Activated CD4-positive, alpha-beta T cell treated with anti-CD3 and anti-CD28 coated beads, Interleukin-2, Interleukin-4, amounts not matched to agents 100 ng/mL and 50 ng/mL, durations not matched to agents 16 hours and 8 hours (primary cell): ENCODE results near the gene TMEM87B.
A peak's percentile ranks its signal among the peaks of the same experiment; 100 is the strongest.
"Not testable (repeated sequence)": the region's sequence is repeated elsewhere in the genome, so short reads cannot be mapped to it uniquely, and the experiment has no call there.

Source experiments
- DNase-seq: peaks from one replicate; pipeline ENCODE4 v3.0.0-alpha.2; 2020; ENCODE audit warnings: low spot score

The TMEM87B gene

DNA sequence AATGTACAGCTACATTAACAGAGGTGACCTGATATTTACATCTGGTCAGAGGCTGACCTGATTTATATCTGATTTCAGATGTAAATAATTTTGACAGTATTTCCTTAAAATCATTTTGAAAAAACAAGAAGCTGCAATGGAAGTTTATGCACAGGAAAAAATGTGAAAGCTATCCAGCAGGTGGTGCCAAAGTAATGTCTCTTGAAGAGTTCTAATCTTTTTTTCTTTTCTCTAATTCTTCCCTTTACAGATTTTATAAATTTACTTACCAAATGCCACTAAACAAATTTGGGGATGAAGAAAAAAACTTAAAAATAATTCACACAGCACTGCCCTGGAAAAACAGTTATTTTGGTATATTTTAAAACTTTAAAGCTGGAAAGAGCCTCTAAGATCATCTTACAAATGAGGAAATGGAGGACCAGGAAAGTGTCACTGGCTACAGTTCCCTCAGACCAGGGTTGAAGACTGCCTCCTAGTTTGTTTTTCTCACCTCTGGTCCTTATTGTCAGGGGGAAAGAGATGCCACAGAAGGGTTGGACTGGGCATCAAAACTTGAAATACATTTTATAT, 66.7 kb downstream of the TMEM87B start:
- DNase-seq: peak; percentile 42

DNA sequence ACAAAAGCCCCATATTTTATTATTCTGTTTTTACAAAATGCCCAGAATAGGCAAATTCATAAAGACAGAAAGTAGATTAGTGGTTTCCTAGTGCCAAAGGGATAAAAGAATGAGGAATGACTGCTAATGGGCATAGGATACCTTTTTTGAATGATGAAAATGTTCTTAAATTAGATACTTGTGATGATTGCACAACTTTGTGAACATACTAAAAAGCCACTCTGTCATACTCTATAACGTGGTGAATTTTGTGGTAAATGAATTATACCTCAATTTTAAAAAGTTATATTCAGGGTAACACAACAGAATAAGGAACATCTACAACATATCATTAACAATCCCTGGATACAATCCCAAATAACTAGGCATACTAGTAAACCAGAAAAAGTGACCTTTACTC, 74.0 kb downstream of the TMEM87B start:
- DNase-seq: no peak

- no peak for DNase-seq
These were observed 78.3 kb downstream of the TMEM87B start for GRCh38 chr2:112133344-112133743.

GRCh38 chr2:112134120-112134519, 79.1 kb downstream of the TMEM87B start:
- DNase-seq: no peak

DNA sequence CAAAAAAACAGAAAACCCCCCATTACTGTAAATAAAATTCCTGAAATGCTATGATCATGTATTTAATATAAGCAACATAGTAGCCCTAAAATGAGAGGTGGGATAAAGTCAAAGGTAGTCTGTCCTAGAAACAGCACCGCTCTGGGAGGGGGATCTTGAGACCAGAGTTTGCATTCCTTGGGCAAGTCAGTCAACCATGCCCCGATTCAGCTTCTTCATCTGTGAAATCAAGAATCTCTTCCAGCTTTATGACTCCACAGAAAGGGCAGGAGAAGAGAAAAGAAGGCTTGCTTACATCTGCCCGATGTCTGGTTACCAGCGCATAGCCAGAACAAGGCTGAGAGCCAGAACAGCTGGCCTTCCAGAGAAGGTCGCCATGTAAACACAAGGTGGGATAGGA, 81.0 kb downstream of the TMEM87B start:
- DNase-seq: no peak

DNA sequence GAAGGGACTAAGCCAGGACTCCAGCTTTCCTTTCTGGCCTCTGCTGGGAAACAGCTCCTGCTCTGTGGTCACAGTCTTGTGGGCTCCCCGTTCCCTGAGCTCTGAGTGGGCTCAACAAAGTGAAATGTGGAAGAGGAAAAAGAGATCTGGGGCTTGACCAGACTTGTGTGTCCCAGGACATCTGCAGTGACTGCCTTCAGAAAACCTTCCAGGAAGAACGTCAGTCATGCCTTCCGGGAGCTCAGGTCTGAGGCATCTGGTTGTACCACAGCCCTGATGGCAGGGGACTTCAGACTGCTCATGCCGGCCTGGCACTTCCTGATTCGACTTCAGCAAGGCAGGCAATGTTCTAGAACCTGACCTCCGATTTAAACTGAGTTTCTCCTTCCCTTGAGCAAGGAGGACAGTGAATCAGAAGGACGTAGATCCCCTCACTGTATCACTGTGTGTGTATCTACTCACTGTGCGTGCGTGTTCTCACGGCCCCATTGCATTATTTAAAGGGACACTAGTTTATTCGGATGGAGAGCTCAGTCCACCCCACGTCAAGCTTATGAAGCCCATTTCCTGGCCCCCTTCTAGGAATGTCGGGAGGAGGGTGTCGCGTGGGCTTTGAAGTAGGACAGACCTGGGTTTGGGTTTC, 82.6 kb downstream of the TMEM87B start:
- no peak for DNase-seq

DNA sequence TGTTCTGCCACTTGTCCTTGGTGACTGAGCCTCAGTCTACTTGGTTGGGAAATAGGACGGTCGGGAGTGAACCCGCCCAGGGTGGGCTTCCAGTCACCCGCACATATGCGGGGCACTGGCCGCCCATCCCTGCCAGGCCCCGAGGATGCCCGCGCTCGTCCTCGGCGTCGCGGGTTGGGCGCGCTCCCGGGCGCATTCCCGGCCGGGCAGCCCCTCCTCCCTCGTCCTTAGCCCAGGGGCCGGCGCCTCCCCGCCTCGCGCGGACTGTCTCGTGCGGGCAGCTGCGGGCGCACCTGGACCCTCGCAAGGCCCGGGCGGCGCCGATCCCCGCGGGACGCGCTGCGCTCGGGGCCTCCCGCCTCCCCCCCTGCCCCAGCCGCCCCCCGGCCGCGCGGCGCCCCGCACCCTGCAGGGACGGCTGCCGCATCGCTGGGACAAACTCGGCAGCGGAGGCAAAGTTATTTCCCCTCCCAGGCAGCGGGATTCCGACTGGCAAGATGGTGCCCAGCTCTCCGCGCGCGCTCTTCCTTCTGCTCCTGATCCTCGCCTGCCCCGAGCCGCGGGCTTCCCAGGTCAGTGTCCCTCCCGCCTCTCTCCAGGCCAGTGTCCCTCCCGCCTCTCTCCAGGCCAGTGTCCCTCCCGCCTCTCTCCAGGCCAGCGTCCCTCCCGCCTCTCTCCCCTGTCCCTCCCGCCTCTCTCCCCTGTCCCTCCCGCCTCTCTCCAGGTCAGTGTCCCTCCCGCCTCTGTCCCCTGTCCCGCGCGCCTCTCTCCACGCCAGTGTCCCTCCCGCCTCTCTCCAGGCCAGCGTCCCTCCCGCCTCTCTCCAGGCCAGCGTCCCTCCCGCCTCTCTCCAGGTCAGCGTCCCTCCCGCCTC, 83.3 kb downstream of the TMEM87B start, which contains the start of gene FBLN7:
Gene FBLN7 (plus strand): TSS at position 227 of the 874 bp plus-strand sequence. CDS start 271 bp downstream, at position 498.
- DNase-seq: no peak

GRCh38 chr2:112139033-112139614, 84.1 kb downstream of the TMEM87B start:
- DNase-seq: not testable (repeated sequence)

DNA sequence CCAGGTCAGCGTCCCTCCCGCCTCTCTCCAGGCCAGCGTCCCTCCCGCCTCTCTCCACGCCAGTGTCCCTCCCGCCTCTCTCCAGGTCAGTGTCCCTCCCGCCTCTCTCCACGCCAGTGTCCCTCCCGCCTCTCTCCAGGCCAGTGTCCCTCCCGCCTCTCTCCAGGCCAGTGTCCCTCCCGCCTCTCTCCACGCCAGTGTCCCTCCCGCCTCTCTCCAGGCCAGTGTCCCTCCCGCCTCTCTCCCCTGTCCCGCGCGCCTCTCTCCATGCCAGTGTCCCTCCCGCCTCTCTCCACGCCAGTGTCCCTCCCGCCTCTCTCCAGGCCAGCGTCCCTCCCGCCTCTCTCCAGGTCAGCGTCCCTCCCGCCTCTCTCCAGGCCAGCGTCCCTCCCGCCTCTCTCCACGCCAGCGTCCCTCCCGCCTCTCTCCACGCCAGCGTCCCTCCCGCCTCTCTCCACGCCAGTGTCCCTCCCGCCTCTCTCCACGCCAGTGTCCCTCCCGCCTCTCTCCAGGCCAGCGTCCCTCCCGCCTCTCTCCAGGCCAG, 84.7 kb downstream of the TMEM87B start:
- DNase-seq: not testable (repeated sequence)

GRCh38 chr2:112140205-112140802, 85.2 kb downstream of the TMEM87B start:
- DNase-seq: no peak

- DNase-seq: no peak
These were observed 86.0 kb downstream of the TMEM87B start for GRCh38 chr2:112140899-112141625.

GRCh38 chr2:112141626-112142007, 86.5 kb downstream of the TMEM87B start:
- DNase-seq: no peak

DNA sequence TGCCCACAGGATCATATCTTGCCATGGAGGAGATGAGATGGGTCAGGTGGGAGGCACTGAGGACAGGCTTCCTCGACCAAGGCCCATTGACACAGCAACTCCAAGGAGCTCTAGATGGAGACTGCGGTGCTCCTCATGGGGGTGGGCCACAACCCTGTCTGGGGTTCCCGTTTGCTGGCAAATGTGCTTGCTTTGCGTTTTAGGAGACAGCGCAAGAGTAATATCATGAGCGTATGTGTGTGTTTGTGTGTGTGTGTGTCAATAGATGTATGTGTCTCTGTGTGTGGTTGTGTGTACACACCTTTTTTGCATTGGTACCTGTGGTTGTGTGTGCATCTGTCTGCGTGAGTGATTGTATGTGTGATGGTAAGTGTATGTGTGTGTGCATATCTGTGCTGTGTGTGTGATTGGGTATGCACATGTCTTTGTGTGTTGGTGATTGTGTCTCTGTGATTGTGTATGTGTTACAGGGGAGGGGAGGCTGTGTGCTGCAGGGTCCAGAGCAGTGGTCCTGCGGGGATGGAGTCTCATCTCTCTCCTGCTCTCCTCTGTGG, 87.5 kb downstream of the TMEM87B start:
- DNase-seq: no peak

DNA sequence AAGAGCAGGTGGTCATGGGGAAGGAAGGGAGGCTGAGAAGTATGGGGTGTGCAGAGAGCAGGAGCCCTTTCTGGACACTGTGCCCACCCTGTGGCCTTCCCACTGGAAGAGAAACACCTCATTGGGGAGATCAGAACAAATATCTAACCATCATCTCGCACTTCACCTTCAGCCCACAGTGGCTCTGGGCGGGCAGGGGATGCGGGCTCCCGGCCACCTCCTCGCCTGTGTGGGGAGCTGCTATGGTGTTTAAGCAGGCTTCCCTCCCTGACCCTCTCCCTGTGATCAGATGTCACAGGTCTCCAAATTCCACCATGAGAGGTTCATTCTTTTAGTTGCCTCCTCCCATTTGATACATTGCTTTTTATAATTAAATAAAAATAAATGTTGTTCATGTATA, 88.1 kb downstream of the TMEM87B start:
- DNase-seq: no peak

DNA sequence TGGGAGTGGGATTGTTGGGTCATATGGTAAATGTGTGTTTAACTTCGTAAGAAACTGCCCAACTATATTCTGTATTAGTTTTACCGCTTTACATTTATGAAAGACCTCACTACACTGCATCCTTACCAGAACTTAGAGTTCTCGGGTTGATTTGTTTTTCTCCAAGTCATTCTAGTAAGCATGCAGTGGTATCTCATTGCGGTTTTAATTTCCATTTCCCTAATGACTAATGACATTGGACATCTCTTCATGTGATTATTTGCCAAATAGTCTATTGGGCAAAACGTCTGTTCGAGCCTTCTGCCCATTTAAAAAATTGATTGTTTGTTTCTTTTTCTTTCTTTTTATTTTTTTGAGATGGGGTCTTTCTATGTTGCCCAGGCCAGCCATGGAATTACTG, 89.9 kb downstream of the TMEM87B start:
- no peak for DNase-seq

DNA sequence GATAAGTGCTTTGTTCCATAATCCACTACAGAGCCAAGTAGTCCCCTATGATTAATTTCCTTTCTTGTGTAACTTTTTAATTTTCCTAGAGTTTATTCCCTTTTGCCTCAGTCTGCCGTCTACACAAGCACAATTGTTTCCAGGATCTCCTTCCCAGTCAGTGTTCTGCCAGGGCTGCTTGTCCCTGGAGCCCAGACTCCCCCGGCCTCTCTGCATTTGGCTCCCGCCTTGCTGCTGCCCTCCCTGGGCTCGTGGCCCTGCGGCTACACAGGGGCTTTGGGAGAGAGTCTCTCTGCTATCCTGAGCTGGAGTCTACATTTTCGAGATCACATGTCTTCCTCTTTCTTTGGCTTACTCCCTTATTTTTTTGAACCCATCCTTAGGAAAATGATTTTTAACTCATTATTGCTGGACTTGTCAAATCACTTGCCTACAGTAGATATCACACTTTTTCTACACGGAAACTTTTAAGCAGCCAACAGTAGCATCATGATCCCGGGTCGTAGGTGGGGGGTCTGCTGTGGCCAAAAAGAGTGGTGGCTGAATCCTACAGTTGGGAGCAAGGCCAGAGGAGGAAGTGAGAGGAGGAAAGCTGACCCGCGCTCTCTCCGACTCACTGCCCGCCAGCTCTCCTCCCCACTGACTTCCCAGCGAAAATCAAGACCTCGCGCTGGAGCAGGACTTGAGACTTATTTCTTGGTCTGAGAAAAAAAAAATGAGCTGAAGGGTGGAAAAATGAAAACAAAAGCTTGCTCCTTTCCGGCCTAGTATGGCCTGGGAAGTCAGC, 92.5 kb downstream of the TMEM87B start:
- no peak for DNase-seq

- DNase-seq: no peak
These were observed 93.4 kb downstream of the TMEM87B start for GRCh38 chr2:112148477-112148876.

- no peak for DNase-seq
These were observed 94.1 kb downstream of the TMEM87B start for GRCh38 chr2:112149194-112149593.

DNA sequence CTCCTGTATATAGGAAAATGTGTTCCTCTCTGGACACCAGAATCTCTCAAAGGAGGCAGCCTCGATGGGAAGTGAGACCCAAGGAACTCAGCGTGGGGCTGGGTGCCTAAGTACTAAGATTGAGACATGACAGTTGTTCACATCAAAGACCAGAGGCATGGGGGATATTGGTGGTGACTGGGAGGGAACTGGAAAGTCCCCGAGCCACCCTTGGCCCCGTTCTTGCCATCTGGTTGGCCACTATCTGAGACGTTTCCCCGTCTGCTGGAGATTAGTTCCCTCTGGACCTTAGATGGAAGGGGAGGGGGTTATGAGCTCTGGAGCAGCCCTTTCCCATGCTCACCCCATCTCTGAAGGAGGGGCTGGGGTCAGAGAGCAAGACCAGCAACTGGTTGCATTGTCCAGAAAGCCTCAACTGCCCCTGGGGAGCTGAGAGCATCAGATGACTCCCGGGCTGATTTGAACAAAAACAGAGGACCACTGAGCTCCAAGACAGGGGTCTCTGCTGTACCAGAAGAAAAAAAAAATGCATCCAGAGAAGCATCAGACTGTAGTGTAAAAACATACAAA, 94.9 kb downstream of the TMEM87B start:
- DNase-seq: no peak

DNA sequence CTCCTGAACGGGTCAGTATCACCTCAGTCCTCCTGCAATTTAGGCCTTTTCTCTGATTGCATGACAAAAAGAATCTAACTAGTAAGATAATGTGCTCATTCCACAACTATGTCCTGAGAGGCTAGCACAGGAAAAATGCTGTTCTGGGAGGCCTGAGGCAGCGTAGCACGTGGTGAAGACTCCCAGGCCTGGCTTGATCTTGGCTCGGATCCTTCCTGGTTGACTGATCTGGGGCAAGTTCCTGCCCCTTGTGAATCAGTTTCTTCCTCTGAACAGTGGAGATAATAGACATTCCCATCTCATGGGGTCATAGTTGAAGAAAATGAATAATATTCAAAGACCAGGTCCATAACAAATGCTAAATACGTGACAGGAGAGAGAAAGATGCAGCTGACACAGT, 95.4 kb downstream of the TMEM87B start:
- no peak for DNase-seq
